Esophagus squamous epithelium (tissue), 5 donors: ENCODE measurements around the gene KAZN. TPM values are rescaled to one million over a fixed set of nuclear protein-coding genes. Genes with fewer than 3 reads are reported as not detected.

ENCODE experiments used
- DNase-seq: peaks from one replicate; lab custom pipeline; 2025; lab: John Stamatoyannopoulos, UW
- H3K27ac ChIP-seq, 4 donors: fragments of 200-600 bp; sonication (generic); one replicate each; pipeline ENCODE4 v1.5.1; 2016 to 2019; ENCODE audit warnings: mild to moderate bottlenecking in 1 of 4
- H3K27me3 ChIP-seq, 4 donors: fragments of 200-600 bp; sonication (generic); 1 replicate in 3 of 4; 2 replicates in 1 of 4; pipeline versions ENCODE4 v1.5.1 to v1.6.0; 2017 to 2021; ENCODE audit warnings: antibody characterized with exemption in 1 of 4
- H3K36me3 ChIP-seq, 3 donors: fragments of 200-600 bp; sonication (generic); one replicate each; pipeline ENCODE4 v1.5.1; 2016 to 2019
- H3K4me1 ChIP-seq, 3 donors: fragments of 200-600 bp; sonication (generic); one replicate each; pipeline ENCODE4 v1.5.1; 2017 to 2019
- H3K4me3 ChIP-seq, 4 donors: fragments of 200-600 bp; sonication (generic); 1 replicate in 3 of 4; 2 replicates in 1 of 4; pipeline ENCODE4 v1.5.1; 2016 to 2019; ENCODE audit warnings: mild to moderate bottlenecking in 2 of 4, moderate library complexity in 1 of 4
- H3K9me3 ChIP-seq, 3 donors: fragments of 200-600 bp; sonication (generic); one replicate each; pipeline ENCODE4 v1.5.1; 2016 to 2019
- POLR2A ChIP-seq, 4 donors: fragments of 450-650 bp; IDR thresholded peaks; one replicate each; pipeline ENCODE4 v1.6.1; 2017; ENCODE audit warnings: antibody characterized with exemption in 4 of 4, mild to moderate bottlenecking in 4 of 4, moderate library complexity in 3 of 4
- WGBS, 2 donors: methylation state at CpG; one replicate each; pipeline ENCODE4 v1.1.5; 2018; 5-methylcytosine and 5-hydroxymethylcytosine counted together
- intact Hi-C: fragments of 100-400 bp; cut with DNase I; formaldehyde crosslinking; loops from one replicate; pipeline ENCODE4 v1.15.0; 2022
- total RNA-seq, 4 donors: library from RNA; depleted of rRNA; stranded (reverse); fragments of >200 nt; gene quantifications; one replicate each; pipeline ENCODE4 v1.1.0, GENCODE V29; 2016
- TF ChIP-seq, protein P1 (sequence below), 6 experiments: fragments of 450-650 bp in 4 of 6; fragments of 200-600 bp in 2 of 6; sonication (generic) in 2 of 6; IDR thresholded peaks; one replicate each; pipeline ENCODE4 v1.5.1; 2016 to 2019; ENCODE audit warnings: antibody characterized with exemption in 6 of 6, mild to moderate bottlenecking in 4 of 6, moderate library complexity in 4 of 6
- donor health status: DM: yes; HTN: yes; CAD: no.

The KAZN gene
- total RNA-seq, 4 donors from 2014 or later, result 25.0 to 54.5 (median 30.8) TPM

- intact Hi-C loops, result no loop called here
- no peak for TF ChIP-seq POLR2A (IDR thresholded peaks at IDR 0.05)
- TF ChIP-seq, protein P1, sequence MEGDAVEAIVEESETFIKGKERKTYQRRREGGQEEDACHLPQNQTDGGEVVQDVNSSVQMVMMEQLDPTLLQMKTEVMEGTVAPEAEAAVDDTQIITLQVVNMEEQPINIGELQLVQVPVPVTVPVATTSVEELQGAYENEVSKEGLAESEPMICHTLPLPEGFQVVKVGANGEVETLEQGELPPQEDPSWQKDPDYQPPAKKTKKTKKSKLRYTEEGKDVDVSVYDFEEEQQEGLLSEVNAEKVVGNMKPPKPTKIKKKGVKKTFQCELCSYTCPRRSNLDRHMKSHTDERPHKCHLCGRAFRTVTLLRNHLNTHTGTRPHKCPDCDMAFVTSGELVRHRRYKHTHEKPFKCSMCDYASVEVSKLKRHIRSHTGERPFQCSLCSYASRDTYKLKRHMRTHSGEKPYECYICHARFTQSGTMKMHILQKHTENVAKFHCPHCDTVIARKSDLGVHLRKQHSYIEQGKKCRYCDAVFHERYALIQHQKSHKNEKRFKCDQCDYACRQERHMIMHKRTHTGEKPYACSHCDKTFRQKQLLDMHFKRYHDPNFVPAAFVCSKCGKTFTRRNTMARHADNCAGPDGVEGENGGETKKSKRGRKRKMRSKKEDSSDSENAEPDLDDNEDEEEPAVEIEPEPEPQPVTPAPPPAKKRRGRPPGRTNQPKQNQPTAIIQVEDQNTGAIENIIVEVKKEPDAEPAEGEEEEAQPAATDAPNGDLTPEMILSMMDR (IDR thresholded peaks at IDR 0.05), result no peak
- Histone ChIP-seq H3K27me3 (peaks cover 0 to under 1% (median 0%) of the 10 kb centered on the region in 4 donors), H3K4me3 (no peak overlapping the region), H3K36me3 (no peaks in the 10 kb centered on the region), H3K4me1 (peaks cover 0 to 9% (median 0%) of the 10 kb centered on the region in 3 donors), H3K9me3 (no peaks in the 10 kb centered on the region), H3K27ac (no peak overlapping the region)
- WGBS, 2 donors, result 55 to 95% methylated on average over 6 to 7 of the region's 8 CpGs
- no peak for DNase-seq
Measured at GRCh38 chr1:15117671-15118325, 519.3 kb downstream of the KAZN start.

DNA sequence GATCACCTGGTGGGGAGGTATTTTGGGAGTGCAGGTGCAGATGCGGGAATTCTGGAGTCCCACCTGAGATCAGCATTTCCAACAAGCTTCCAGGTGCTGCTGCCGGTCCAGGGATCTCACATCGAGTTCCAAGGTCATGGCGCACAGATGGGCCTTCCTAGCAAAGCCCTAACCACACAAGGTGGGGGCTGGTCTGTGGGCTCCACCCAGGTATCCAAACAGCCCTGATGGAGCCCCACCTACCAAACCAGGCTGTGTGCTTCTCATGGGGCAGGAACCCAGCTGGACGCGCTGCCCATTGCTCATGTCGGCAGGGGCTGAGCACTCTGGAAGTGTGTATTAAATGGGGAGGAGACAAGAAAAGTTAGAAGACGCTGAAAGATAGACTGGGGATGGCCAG lies 520.1 kb downstream of the KAZN start:
- no peak for DNase-seq
- H3K9me3 ChIP-seq, result no peaks in the 10 kb centered on the region
- no peak overlapping the region for H3K27ac ChIP-seq
- no peaks in the 10 kb centered on the region for H3K36me3 ChIP-seq
- WGBS, 2 donors, result 90% methylated on average over 7 of the region's 8 CpGs
- TF ChIP-seq POLR2A (IDR thresholded peaks at IDR 0.05), result no peak
- TF ChIP-seq, protein P1 (IDR thresholded peaks at IDR 0.05), result no peak
- no peak overlapping the region for H3K4me3 ChIP-seq
- intact Hi-C loops, result no loop called here
- peaks cover 0 to 9% (median 0%) of the 10 kb centered on the region in 3 donors for H3K4me1 ChIP-seq
- no peaks in the 10 kb centered on the region for H3K27me3 ChIP-seq

- 81 to 96% methylated on average over 4 to 11 of the region's 13 CpGs for WGBS, 2 donors
- Histone ChIP-seq H3K9me3 (no peaks in the 10 kb centered on the region), H3K36me3 (no peaks in the 10 kb centered on the region), H3K27me3 (no peaks in the 10 kb centered on the region), H3K27ac (no peak overlapping the region), H3K4me3 (no peak overlapping the region), H3K4me1 (peaks cover 0 to 9% (median 0%) of the 10 kb centered on the region in 3 donors)
- DNase-seq, result no peak
- intact Hi-C loops, result loop anchor here (10.0 kb wide), 1 partner anchor 94 kb away; no protein-coding TSS in a partner anchor
- no peak for TF ChIP-seq POLR2A (IDR thresholded peaks at IDR 0.05)
- TF ChIP-seq, protein P1 (IDR thresholded peaks at IDR 0.05), result no peak
Measured at GRCh38 chr1:15120251-15120945, 521.9 kb downstream of the KAZN start.

DNA sequence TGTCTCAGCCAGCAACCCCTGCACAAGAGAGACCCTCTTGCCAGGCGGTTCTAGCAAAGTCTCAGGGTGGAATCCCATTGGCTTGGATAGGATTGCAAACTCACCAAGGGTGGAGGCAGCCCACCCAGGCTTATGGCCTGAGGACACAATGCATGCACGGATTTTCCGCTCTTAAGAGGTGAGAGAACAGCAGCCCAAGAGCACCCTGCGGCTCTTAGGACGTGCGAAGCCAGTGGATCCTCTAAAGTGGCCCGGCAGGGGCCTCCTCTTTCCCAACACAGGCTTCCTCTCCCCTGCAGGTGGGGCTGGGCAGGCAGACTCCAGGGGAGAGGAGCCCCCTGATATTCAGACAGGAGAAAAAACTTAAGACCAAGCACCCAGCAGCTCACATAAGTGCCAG lies 523.8 kb downstream of the KAZN start:
- intact Hi-C loops, result loop anchor here (10.0 kb wide), 1 partner anchor 92 kb away; no protein-coding TSS in a partner anchor
- Histone ChIP-seq H3K9me3 (no peaks in the 10 kb centered on the region), H3K27me3 (no peaks in the 10 kb centered on the region), H3K4me3 (no peak overlapping the region), H3K4me1 (peaks cover 0 to under 1% (median 0%) of the 10 kb centered on the region in 3 donors), H3K36me3 (no peaks in the 10 kb centered on the region), H3K27ac (no peak overlapping the region)
- DNase-seq, result no peak
- TF ChIP-seq POLR2A (IDR thresholded peaks at IDR 0.05), result no peak
- TF ChIP-seq, protein P1 (IDR thresholded peaks at IDR 0.05), result no peak
- WGBS, 2 donors, result 61 to 88% methylated on average over 2 to 6 of the region's 7 CpGs

DNA sequence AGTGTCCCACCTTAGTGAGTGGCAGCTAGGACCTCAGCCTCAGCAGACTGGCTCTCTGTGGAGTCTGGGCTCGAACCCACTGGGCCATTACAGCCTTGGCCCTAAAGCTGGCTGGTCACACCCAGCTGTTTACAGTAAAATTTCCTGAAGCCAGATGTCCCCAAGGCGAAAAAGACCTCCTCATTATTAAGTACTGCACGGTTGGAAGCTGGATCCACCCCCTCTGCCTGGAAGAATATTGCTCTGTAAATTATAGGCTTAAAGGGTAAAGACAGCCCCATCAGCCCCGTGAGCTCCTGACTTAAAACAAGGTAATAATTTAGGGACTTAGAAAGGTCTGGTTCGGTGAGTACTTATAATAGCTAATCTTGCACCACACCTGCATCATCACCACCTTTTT lies 524.8 kb downstream of the KAZN start:
- Histone ChIP-seq H3K4me3 (no peak overlapping the region), H3K4me1 (no peaks in the 10 kb centered on the region), H3K9me3 (no peaks in the 10 kb centered on the region), H3K27ac (no peak overlapping the region), H3K27me3 (no peaks in the 10 kb centered on the region), H3K36me3 (no peaks in the 10 kb centered on the region)
- intact Hi-C loops, result loop anchor here (10.0 kb wide), 1 partner anchor 92 kb away; no protein-coding TSS in a partner anchor
- no peak for TF ChIP-seq POLR2A (IDR thresholded peaks at IDR 0.05)
- TF ChIP-seq, protein P1 (IDR thresholded peaks at IDR 0.05), result no peak
- WGBS, 2 donors, result 70 to 80% methylated on average over 5 of the region's 5 CpGs
- DNase-seq, result no peak
